ENCODE data around the gene KLK7. TPM values are rescaled to one million over a fixed set of nuclear protein-coding genes. Genes with fewer than 3 reads are reported as not detected.

KLK7 gene
- total RNA-seq, 2 donors from 2014 or later: not detected

DNA sequence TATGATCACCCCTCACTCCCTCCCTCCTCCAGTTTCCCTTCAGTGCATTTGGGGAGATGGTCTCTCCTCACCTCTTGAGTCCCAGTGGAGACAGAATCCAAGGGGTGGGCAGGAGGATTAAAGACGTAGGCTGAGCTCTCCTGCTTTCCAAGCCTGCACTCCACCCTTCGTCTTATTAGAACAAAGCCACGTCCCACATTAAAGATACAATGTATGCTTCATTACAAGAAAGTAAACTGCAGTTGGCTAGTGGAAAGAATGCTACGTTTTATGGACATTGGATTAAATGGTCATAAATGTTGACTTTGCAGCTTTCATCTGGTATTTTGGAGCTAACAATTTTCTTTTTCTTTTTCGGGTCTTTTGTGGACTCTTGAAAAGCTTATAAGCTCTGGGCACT, 44.2 kb upstream of the KLK7 start:
- H3K4me1 ChIP-seq (ENCODE audit: control insufficient read depth in 1 of 2, low read depth in 2 of 2): no peaks in the 10 kb centered on the region
- DNase-seq (ENCODE audit: low spot score) (no peak), ATAC-seq (ENCODE audit: insufficient number of reproducible peaks, low FRiP score, low read depth) (no peak)
- no peak overlapping the region for H3K4me3 ChIP-seq
- no peak overlapping the region for H3K27ac ChIP-seq
- no peaks in the 10 kb centered on the region for H3K36me3 ChIP-seq
- TF ChIP-seq CTCF (IDR thresholded peaks at IDR 0.05): no peak
- H3K9me3 ChIP-seq: no peaks in the 10 kb centered on the region
- H3K27me3 ChIP-seq (replicated peaks; ENCODE audit: insufficient read depth): no peaks in the 10 kb centered on the region

GRCh38 chr19:51027126-51027806, 43.5 kb upstream of the KLK7 start:
- H3K27ac ChIP-seq: no peak overlapping the region
- no peak overlapping the region for H3K4me3 ChIP-seq
- no peaks in the 10 kb centered on the region for H3K27me3 ChIP-seq (replicated peaks; ENCODE audit: insufficient read depth)
- no peaks in the 10 kb centered on the region for H3K36me3 ChIP-seq
- no peaks in the 10 kb centered on the region for H3K9me3 ChIP-seq
- ATAC-seq (ENCODE audit: insufficient number of reproducible peaks, low FRiP score, low read depth) (no peak), DNase-seq (ENCODE audit: low spot score) (no peak)
- no peaks in the 10 kb centered on the region for H3K4me1 ChIP-seq (ENCODE audit: control insufficient read depth in 1 of 2, low read depth in 2 of 2)
- TF ChIP-seq CTCF (IDR thresholded peaks at IDR 0.05): no peak

- Histone ChIP-seq H3K4me1 (ENCODE audit: control insufficient read depth in 1 of 2, low read depth in 2 of 2) (no peaks in the 10 kb centered on the region), H3K36me3 (no peaks in the 10 kb centered on the region), H3K9me3 (no peaks in the 10 kb centered on the region), H3K4me3 (no peak within 1 kb of the TSS), H3K27ac (no peak within 1 kb of the TSS), H3K27me3 (replicated peaks; ENCODE audit: insufficient read depth) (no peaks in the 10 kb centered on the region)
- no peak for TF ChIP-seq CTCF (IDR thresholded peaks at IDR 0.05)
- ATAC-seq (ENCODE audit: insufficient number of reproducible peaks, low FRiP score, low read depth): no peak
- no peak for DNase-seq (ENCODE audit: low spot score)
Observed at GRCh38 chr19:51026554-51026831, 42.8 kb upstream of the KLK7 start, which contains the start of gene KLK11. KLK11 (minus strand) TSS chr19:51026616; CDS start chr19:51025631, 985 bp downstream.

GRCh38 chr19:51025809-51026553, 42.3 kb upstream of the KLK7 start:
- no peaks in the 10 kb centered on the region for H3K9me3 ChIP-seq
- H3K27me3 ChIP-seq (replicated peaks; ENCODE audit: insufficient read depth): no peaks in the 10 kb centered on the region
- TF ChIP-seq CTCF (IDR thresholded peaks at IDR 0.05): no peak
- no peak for ATAC-seq (ENCODE audit: insufficient number of reproducible peaks, low FRiP score, low read depth)
- no peak overlapping the region for H3K4me3 ChIP-seq
- no peak for DNase-seq (ENCODE audit: low spot score)
- H3K27ac ChIP-seq: no peak overlapping the region
- H3K4me1 ChIP-seq (ENCODE audit: control insufficient read depth in 1 of 2, low read depth in 2 of 2): no peaks in the 10 kb centered on the region
- no peaks in the 10 kb centered on the region for H3K36me3 ChIP-seq

DNA sequence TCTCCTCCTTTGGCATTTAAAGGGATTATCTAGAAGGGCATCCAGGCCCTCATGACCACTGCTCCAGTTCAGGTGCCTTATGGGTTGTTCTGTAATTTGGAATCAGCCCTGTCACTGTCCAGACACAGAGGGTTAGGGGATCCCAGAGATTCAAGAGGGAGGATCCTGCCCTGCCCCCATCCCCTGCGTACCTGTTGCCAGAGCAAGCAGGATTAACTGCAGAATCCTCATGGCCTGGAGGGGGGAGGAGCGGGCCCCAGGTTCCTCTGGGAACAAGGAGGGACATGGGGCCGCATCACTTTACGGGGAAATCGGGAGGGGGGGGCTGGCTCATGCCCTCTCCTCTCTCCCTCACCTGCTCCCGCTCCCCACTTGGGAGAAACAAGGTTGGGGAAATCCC, 41.7 kb upstream of the KLK7 start:
- Histone ChIP-seq H3K36me3 (no peaks in the 10 kb centered on the region), H3K9me3 (no peaks in the 10 kb centered on the region), H3K4me1 (ENCODE audit: control insufficient read depth in 1 of 2, low read depth in 2 of 2) (no peaks in the 10 kb centered on the region), H3K27ac (no peak overlapping the region), H3K27me3 (replicated peaks; ENCODE audit: insufficient read depth) (no peaks in the 10 kb centered on the region), H3K4me3 (no peak overlapping the region)
- no peak for ATAC-seq (ENCODE audit: insufficient number of reproducible peaks, low FRiP score, low read depth)
- no peak for DNase-seq (ENCODE audit: low spot score)
- no peak for TF ChIP-seq CTCF (IDR thresholded peaks at IDR 0.05)

Data from thoracic aorta (tissue), 2 donors.